ENCODE results near the gene NALCN. TPM values are rescaled to one million over a fixed set of nuclear protein-coding genes. Genes with fewer than 3 reads are reported as not detected.

Gene NALCN
- total RNA-seq, 3 donors from 2014 or later, result 0.80 to 12.1 (median 1.6) TPM

DNA sequence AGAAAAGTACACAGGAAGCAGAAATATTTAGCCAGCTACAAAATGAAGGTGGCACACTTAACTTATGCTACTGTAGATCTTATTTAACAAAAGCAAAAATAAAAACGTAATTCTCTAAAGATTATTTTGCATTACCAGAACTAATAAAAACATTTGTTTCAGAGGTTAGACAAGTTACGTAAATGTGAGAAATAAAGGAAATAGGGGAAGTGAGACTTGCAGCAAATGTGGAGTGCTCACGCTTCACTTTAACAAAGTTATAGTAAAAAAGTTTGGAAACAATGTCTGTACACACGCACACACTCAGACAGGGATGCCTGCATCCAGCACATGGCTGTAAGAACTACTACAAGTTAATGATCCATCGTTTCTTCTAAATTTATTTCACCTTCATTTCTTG is 83.7 kb downstream of the NALCN start:
- TF ChIP-seq POLR2AphosphoS5 (IDR thresholded peaks at IDR 0.05), result no peak
- no peak for TF ChIP-seq POLR2A (IDR thresholded peaks at IDR 0.05)
- no peak for TF ChIP-seq CTCF (IDR thresholded peaks at IDR 0.05)

GRCh38 chr13:101331731-101332130 is 84.6 kb downstream of the NALCN start:
- H3K27ac ChIP-seq, result no peak overlapping the region
- intact Hi-C loops (cut with DNase I; ENCODE audit: low total_unique reads), result no loop called here
- H3K4me1 ChIP-seq, result no peaks in the 10 kb centered on the region

More for the DNA sequence above, 83.7 kb downstream of the NALCN start:
- intact Hi-C loops (cut with DNase I; ENCODE audit: low total_unique reads), result no loop called here
- no peak for DNase-seq (ENCODE audit: low spot score in 2 of 2)
- no peak overlapping the region for H3K27ac ChIP-seq
- H3K4me3 ChIP-seq, result no peak overlapping the region
- no peaks in the 10 kb centered on the region for H3K4me1 ChIP-seq
- no peaks in the 10 kb centered on the region for H3K36me3 ChIP-seq
- no peaks in the 10 kb centered on the region for H3K27me3 ChIP-seq
- no peaks in the 10 kb centered on the region for H3K9me3 ChIP-seq

GRCh38 chr13:101327871-101328270 is 88.4 kb downstream of the NALCN start:
- TF ChIP-seq CTCF (IDR thresholded peaks at IDR 0.05), result no peak
- TF ChIP-seq POLR2A (IDR thresholded peaks at IDR 0.05), result no peak
- no peak for TF ChIP-seq POLR2AphosphoS5 (IDR thresholded peaks at IDR 0.05)
- intact Hi-C loops (cut with DNase I; ENCODE audit: low total_unique reads), result no loop called here
- DNase-seq (ENCODE audit: low spot score in 2 of 2), result no peak

More at GRCh38 chr13:101331731-101332130, 84.6 kb downstream of the NALCN start:
- TF ChIP-seq POLR2A (IDR thresholded peaks at IDR 0.05) (no peak), CTCF (IDR thresholded peaks at IDR 0.05) (no peak), POLR2AphosphoS5 (IDR thresholded peaks at IDR 0.05) (no peak)
- H3K27me3 ChIP-seq, result no peaks in the 10 kb centered on the region
- H3K9me3 ChIP-seq, result no peaks in the 10 kb centered on the region
- no peak overlapping the region for H3K4me3 ChIP-seq
- no peaks in the 10 kb centered on the region for H3K36me3 ChIP-seq
- DNase-seq (ENCODE audit: low spot score in 2 of 2), result no peak

DNA sequence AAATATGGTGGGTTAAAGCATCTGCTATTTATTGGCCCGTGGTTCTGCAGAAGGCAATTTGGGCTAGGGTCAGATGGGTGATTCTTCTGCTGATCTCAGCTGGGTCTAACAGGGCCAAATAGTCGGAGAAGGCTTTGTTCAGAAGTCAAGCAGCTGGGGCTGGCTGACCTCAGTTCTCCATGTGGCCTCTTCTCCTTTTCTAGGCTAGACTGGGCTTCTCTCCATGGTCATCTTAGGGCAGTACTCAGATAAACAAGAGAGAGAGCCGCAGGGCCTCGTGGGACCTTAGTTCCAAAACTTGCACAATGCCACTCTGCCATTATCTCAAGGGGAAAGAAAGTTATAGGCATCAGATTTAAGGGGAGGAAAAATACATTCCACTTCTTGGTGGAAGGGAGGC is 89.6 kb downstream of the NALCN start:
- intact Hi-C loops (cut with DNase I; ENCODE audit: low total_unique reads), result no loop called here
- Histone ChIP-seq H3K27ac (no peak overlapping the region), H3K27me3 (no peaks in the 10 kb centered on the region), H3K36me3 (no peaks in the 10 kb centered on the region), H3K9me3 (no peaks in the 10 kb centered on the region), H3K4me3 (no peak overlapping the region), H3K4me1 (no peaks in the 10 kb centered on the region)
- no peak for TF ChIP-seq POLR2AphosphoS5 (IDR thresholded peaks at IDR 0.05)
- TF ChIP-seq POLR2A (IDR thresholded peaks at IDR 0.05), result no peak
- no peak for TF ChIP-seq CTCF (IDR thresholded peaks at IDR 0.05)
- no peak for DNase-seq (ENCODE audit: low spot score in 2 of 2)

More at GRCh38 chr13:101327871-101328270, 88.4 kb downstream of the NALCN start:
- no peaks in the 10 kb centered on the region for H3K36me3 ChIP-seq
- no peak overlapping the region for H3K4me3 ChIP-seq
- H3K27me3 ChIP-seq, result no peaks in the 10 kb centered on the region
- H3K9me3 ChIP-seq, result no peaks in the 10 kb centered on the region
- no peak overlapping the region for H3K27ac ChIP-seq
- H3K4me1 ChIP-seq, result no peaks in the 10 kb centered on the region

- no peaks in the 10 kb centered on the region for H3K4me1 ChIP-seq
- no peaks in the 10 kb centered on the region for H3K36me3 ChIP-seq
- TF ChIP-seq CTCF (IDR thresholded peaks at IDR 0.05) (no peak), POLR2AphosphoS5 (IDR thresholded peaks at IDR 0.05) (no peak), POLR2A (IDR thresholded peaks at IDR 0.05) (no peak)
- no peaks in the 10 kb centered on the region for H3K9me3 ChIP-seq
- H3K27ac ChIP-seq, result no peak overlapping the region
- DNase-seq (ENCODE audit: low spot score in 2 of 2), result no peak
- intact Hi-C loops (cut with DNase I; ENCODE audit: low total_unique reads), result no loop called here
- H3K4me3 ChIP-seq, result no peak overlapping the region
- H3K27me3 ChIP-seq, result no peaks in the 10 kb centered on the region
Observed at GRCh38 chr13:101325423-101325822, 90.9 kb downstream of the NALCN start.
